GM20000 (cell line): ENCODE results near the gene CXADR.

ENCODE experiments used
- DNase-seq: peaks from one replicate; pipeline ENCODE4 v3.0.0; 2012; ENCODE audit warnings: low spot score
- CTCF ChIP-seq: IDR thresholded peaks from 2 replicates; pipeline ENCODE4 v1.5.1; 2012; ENCODE audit warnings: mild to moderate bottlenecking, control low read depth; ENCODE audit errors: extremely low read depth, missing control alignments

The CXADR gene

GRCh38 chr21:17570786-17571185 lies 57.9 kb downstream of the CXADR start:
- no peak for TF ChIP-seq CTCF
- DNase-seq, result no peak

- TF ChIP-seq CTCF, result no peak
- no peak for DNase-seq
These were observed 59.6 kb downstream of the CXADR start for GRCh38 chr21:17572431-17572830.

GRCh38 chr21:17575076-17575475 lies 62.2 kb downstream of the CXADR start:
- no peak for TF ChIP-seq CTCF
- no peak for DNase-seq

- no peak for TF ChIP-seq CTCF
- no peak for DNase-seq
These were observed 63.4 kb downstream of the CXADR start for GRCh38 chr21:17576080-17576835.

GRCh38 chr21:17577701-17578100 lies 64.9 kb downstream of the CXADR start:
- no peak for TF ChIP-seq CTCF

DNA sequence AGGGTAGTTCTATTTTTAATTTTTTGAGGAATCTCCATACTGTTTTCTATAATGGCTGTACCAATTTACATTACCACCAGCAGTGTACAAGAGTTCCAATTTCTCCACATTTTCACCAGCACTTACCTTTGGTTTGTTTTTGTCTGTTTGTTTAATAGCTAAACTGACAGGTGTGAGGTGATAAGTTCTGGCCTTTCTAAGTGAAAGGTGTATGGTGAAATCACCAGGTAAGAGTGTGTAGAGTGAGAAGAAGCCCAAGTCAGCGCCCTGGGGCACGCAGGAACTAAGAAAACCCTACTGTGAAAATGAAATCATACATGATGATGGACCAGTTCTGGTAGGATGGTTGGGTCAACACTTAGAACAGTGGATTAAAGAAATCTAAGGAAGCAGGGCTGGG lies 65.3 kb downstream of the CXADR start:
- TF ChIP-seq CTCF, result no peak

More at GRCh38 chr21:17577701-17578100, 64.9 kb downstream of the CXADR start:
- no peak for DNase-seq

DNA sequence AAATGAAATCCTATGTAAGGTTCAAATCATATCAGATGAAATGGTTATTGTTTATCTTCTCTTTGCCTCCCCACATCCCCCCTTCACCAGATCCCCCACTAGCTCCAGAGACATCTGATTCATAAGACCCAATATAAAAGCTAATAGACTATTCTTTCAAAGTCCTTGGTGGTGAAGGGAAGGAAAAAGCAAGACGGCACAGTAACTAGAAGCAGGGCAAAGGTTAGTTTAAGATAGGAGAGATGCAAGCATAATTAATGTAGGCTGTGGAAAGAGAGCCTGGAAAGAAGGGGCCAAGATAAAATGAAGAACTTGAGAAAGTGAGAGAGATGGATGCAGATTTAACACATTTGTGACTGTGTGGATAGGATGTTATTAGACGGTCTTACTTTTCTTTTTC lies 66.0 kb downstream of the CXADR start:
- DNase-seq, result no peak
- no peak for TF ChIP-seq CTCF

More for the DNA sequence above, 65.3 kb downstream of the CXADR start:
- no peak for DNase-seq
